ENCODE measurements around the gene PALD1.

GRCh38 chr10:70472799-70473454 lies 5.6 kb upstream of the PALD1 start:
- TF ChIP-seq REST (IDR thresholded peaks at IDR 0.05; ENCODE audit: unreplicated experiment) (no peak), POLR2AphosphoS5 (IDR thresholded peaks at IDR 0.05; ENCODE audit: low read depth) (no peak), CREB1 (CRISPR knock-in tag; IDR thresholded peaks at IDR 0.05; ENCODE audit: low read depth) (no peak), CTCF (conservative IDR thresholded peaks at IDR 0.05; ENCODE audit: low read depth in 2 of 2) (no peak), EZH2 (IDR thresholded peaks at IDR 0.05; ENCODE audit: low read depth, unreplicated experiment) (no peak), EZH2phosphoT487 (IDR thresholded peaks at IDR 0.05; ENCODE audit: unreplicated experiment) (no peak), ZNF331 (CRISPR knock-in tag; IDR thresholded peaks at IDR 0.05; ENCODE audit: low read depth) (no peak)
